Muscle of arm (tissue), 12 donors: Measurements from ENCODE around the gene LRR1. TPM values are rescaled to one million over a fixed set of nuclear protein-coding genes. Genes with fewer than 3 reads are reported as not detected.
A peak's percentile ranks its signal among the peaks of the same experiment; 100 is the strongest.
"Not testable (repeated sequence)": the region's sequence is repeated elsewhere in the genome, so short reads cannot be mapped to it uniquely, and the experiment has no call there.

Source experiments
- DNase-seq: peaks from one replicate; pipeline ENCODE4 v3.0.0-alpha.2; 2013
- polyA plus RNA-seq, 12 donors: library from polyadenylated mRNA; unstranded; fragments of 120-200 nt; gene quantifications; one replicate each; pipeline ENCODE4 v1.2.1, GENCODE V29; 2013; ENCODE audit not compliant: insufficient read length in 12 of 12

LRR1 gene
- polyA plus RNA-seq, 12 donors = 5.2 to 14.9 (median 8.9) TPM; not detected in 1

- DNase-seq = not testable (repeated sequence)
These were observed 13.6 kb upstream of the LRR1 start for GRCh38 chr14:49584981-49585640.

DNA sequence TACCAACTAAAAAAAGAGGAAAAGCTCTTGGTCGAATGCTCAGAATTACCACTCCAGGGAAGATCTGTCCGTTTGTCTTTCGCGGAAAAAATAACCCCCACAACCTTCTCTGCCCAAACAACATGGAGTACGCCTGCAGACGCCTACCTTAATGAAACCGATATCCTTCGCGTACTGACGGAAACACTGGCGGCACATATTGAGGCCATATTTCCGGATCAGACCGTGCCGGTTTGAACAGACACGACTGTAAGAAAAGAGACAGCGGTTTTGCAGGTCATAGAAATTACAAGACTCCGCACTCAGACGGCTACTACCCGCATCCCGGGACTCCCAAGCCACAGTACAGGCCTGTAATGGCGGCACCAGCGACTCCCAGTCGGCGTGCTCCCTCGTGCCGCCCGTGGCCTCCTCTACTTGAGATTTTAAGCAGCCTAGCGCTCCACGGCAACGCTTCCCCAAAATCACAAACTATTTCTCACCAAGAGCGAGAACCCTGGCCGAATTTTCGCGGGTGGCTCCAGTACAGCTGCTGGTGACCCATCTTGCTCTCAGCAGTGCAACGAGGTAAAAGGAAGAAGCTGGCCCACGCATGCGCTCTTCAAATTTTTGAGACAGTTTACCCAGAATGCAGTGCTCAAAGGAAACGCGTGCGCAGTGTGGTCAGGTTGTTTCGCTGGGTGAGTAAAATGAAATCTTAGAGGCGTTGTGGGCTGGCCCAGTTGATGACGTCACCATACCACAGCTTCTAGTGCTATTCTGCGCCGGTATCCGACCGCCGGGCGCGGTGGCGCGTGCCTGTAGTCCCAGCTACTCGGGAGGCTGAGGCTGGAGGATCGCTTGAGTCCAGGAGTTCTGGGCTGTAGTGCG lies 12.7 kb upstream of the LRR1 start, which contains the start of gene RPS29:
Gene RPS29, minus strand, starts transcription at position 578 of the 870 bp plus-strand sequence. Its CDS starts 34 bp downstream, at position 544.
- DNase-seq = peak; percentile 100

GRCh38 chr14:49586673-49587460 lies 11.9 kb upstream of the LRR1 start:
- peak; percentile 74 for DNase-seq

- no peak for DNase-seq
These were observed 9.4 kb upstream of the LRR1 start for GRCh38 chr14:49589387-49589786.

GRCh38 chr14:49593016-49593415 lies 5.7 kb upstream of the LRR1 start:
- DNase-seq = no peak

DNA sequence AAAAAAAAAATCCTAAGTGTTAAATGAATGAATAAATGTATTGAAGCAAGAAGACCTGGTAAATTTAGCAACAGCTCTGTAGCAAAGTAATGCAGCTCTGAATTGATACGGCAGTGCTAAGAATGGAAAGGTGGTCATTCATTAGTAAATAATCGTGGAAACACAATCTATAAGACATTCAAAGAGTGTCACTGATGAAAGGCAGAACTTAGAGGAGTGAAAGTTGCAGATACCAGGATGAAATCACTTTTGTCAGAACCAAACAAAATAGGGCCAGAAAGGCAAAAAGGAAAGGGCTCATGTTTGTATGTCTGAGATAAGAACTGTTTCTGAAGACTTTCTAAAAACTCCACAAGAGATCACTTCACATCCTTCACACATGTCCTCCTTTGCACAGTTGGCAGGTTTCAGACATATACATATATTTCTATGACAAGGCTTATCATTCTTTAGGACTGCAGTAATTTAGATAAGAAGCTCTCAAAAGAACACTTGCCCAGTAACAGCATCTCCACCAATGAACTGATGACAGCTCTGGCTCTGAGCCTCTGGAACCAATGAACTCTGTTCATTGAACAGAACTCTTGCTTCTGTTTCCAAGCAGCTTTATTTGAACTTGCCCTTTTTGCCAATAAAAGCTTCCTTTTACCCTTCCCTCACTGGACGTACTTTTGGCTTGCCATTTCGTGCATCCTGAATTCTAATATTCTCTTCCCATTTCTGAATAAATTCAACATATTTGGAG lies 4.2 kb upstream of the LRR1 start:
- no peak for DNase-seq

DNA sequence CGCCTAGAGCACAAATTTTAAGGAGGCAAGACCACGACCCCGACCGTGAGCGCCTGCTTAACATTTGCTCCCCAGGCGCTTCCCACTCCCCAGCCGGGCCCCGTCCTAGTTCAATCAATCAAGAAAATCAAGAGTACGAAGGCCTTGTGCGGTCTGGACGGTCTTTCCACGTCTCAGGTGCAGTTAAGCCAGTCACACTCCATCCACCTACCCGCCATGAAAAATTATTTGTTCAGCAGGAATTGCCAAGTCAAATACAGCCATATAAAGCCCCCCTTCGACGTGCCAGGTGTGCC lies 603 bp upstream of the LRR1 start:
- no peak for DNase-seq

GRCh38 chr14:49607583-49607982 lies 8.8 kb downstream of the LRR1 start:
- DNase-seq = no peak

- DNase-seq = no peak
These were observed 13.5 kb downstream of the LRR1 start for GRCh38 chr14:49612251-49612650.

DNA sequence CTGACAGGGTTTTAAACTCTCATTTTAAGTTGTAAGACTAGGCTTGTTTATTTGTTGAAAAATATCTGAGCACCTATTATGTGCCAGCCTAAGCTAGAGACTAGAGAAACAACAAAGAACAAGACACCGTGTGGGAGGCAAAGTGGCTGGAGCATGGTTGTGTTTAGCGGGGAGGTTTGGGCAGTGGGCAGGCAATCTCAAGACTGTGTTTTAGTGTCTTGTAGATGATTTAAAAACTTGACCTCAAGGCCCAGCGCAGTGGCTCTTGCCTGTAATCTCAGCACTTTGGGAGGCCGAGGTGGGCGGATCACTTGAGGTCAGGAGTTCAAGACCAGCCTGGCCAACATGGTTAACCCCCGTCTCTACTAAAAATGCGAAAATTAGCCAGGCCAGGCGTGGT lies 13.9 kb downstream of the LRR1 start:
- no peak for DNase-seq

DNA sequence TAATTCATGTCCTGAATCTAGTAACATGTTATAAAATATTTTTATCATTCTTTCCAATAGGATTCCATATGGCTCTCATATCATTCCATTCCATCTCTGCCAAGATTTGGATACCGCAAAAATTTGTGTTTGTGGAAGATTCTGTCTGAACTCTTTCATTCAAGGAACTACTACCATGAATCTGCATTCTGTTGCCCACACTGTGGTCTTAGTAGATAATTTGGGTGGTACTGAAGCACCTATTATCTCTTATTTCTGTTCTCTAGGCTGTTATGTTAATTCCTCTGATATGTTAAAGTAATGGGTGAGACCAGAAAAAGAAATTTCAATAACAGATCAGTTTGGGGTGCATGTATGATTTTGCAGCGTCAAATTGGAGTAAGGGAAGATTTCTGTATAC lies 15.5 kb downstream of the LRR1 start:
- DNase-seq = no peak

DNA sequence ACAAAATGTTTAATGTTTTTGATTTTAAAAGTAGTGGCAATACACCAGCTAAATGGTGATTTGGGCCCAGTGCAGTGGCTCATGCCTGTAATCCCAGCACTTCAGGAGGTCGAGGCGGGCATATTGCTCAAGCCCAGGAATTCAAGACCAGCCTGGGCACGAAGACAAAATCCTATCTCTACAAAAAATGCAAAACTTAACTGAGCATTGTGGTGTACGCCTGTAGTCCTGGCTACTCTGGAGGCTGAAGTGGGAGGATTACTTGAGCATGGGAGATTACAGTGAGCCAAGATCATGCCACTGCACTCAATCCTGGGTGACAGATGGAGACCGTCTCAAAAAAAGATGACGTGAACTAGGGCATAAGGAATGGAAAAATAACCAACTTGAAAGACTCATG lies 17.0 kb downstream of the LRR1 start:
- no peak for DNase-seq

GRCh38 chr14:49617852-49618519 lies 19.2 kb downstream of the LRR1 start:
- DNase-seq = no peak

GRCh38 chr14:49619273-49619672 lies 20.5 kb downstream of the LRR1 start:
- DNase-seq = not testable (repeated sequence)

DNA sequence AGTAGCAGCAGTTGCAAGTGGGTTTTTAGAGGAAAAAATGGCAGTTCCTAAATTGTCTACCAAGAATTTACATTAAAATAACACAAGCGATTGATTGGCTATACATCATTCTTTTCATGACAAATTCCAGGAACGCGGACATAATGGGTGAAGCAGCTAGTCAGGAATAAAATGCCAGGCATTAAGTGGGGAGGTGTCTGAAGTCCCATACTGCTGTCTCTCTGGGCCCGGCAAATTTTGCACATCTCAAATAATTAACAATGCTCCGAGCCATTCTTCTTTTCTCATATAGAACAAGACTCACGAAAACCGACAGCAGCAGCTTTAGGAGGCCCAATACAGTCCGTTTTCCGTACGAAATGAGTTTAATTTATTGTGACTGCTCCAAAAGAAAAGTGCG lies 21.0 kb downstream of the LRR1 start:
- DNase-seq = no peak

DNA sequence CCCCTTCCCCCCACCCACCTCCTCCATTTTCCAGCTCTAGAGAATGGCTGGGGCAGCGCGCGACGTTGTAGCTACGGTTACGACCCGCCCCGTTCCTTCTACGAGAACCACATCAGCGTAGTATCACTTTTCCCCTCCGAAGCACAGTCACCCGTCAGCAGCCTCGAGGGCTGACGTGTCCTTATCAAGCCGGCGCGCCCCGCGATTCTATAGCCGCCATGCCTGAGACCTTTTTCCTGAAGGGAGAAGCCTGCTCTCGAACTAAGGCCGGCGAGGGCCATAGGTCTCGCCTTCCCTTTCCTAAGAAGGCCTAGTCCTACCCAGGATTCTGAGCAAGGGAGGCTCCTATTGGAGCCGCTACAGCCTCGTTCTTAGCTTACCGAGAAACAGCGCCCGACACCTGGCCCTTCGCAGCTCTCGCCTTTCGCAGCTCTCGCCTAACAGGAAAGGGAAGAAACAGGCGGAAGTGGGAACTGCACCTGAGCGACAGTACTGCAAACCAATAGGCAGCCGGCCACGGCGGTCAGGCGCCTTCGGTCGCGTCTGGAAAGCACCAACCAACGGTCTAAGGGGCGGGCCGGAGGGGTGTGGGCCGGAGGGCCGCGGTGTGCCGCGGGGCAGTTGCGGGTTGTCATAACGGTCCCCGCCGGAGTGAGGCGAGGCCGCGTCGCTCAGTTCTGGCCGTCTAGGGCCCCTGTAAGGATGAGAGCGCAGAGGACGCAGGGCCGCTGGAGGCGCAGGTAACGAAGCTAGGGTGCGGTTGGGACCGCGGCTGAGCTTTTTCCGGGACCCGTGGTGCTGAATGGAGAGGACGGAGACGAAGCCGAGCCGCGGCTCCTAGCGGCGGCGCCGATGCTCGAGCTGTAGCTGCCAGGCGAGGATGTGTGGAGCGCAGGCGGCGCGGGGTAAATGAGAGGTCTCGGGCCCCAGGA lies 21.7 kb downstream of the LRR1 start, which contains the start of the genes MGAT2 and RPL36AL:
Gene MGAT2, plus strand, starts transcription at position 618 of the 932 bp plus-strand sequence. CDS start 470 bp downstream, outside the sequence.
Gene RPL36AL, minus strand, starts transcription at position 445 of the 932 bp plus-strand sequence. CDS start 1,522 bp downstream, outside the sequence.
- peak; percentile 99 for DNase-seq

DNA sequence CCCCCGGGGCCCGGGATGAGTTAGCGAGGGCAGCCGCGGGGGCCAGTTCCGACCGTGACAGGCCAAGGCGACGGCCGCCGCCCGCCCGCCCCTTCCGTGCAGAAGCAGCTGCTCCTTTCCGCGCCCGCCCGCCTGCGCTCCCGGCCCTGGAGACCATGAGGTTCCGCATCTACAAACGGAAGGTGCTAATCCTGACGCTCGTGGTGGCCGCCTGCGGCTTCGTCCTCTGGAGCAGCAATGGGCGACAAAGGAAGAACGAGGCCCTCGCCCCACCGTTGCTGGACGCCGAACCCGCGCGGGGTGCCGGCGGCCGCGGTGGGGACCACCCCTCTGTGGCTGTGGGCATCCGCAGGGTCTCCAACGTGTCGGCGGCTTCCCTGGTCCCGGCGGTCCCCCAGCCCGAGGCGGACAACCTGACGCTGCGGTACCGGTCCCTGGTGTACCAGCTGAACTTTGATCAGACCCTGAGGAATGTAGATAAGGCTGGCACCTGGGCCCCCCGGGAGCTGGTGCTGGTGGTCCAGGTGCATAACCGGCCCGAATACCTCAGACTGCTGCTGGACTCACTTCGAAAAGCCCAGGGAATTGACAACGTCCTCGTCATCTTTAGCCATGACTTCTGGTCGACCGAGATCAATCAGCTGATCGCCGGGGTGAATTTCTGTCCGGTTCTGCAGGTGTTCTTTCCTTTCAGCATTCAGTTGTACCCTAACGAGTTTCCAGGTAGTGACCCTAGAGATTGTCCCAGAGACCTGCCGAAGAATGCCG lies 22.6 kb downstream of the LRR1 start:
- no peak for DNase-seq

- no peak for DNase-seq
These were observed 23.4 kb downstream of the LRR1 start for GRCh38 chr14:49622022-49622607.
